Right lobe of liver (tissue), 6 donors: ENCODE measurements around the gene IPMK. TPM values are rescaled to one million over a fixed set of nuclear protein-coding genes. Genes with fewer than 3 reads are reported as not detected.

Source experiments
- ATAC-seq, 4 donors: fragments of 200-7000 bp; cut with Tn5 transposase; one replicate each; pipeline ENCODE4 v1.9.1; 2020; ENCODE audit warnings: mild to moderate bottlenecking in 4 of 4, moderate library complexity in 4 of 4
- DNase-seq, 3 donors: peaks; one replicate each; pipeline ENCODE4 v3.0.0-alpha.2; 2020
- H3K27ac ChIP-seq, 3 donors: fragments of 200-600 bp; one replicate each; pipeline ENCODE4 v1.8.0; 2022
- H3K27me3 ChIP-seq, 2 donors: fragments of 200-600 bp; one replicate each; pipeline ENCODE4 v1.8.0; 2022
- H3K36me3 ChIP-seq, 4 donors: fragments of 200-600 bp; sonication (generic) in 1 of 4; one replicate each; pipeline versions ENCODE4 v1.5.1 to v1.8.0; 2017 to 2022; ENCODE audit warnings: control low read depth in 1 of 4
- H3K4me1 ChIP-seq, 4 donors: fragments of 200-600 bp; sonication (generic) in 1 of 4; one replicate each; pipeline versions ENCODE4 v1.5.1 to v1.8.0; 2017 to 2022; ENCODE audit warnings: control low read depth in 1 of 4
- H3K4me3 ChIP-seq, 3 donors: fragments of 200-600 bp; one replicate each; pipeline ENCODE4 v1.8.0; 2022
- H3K9me3 ChIP-seq, 4 donors: fragments of 200-600 bp; sonication (generic) in 1 of 4; one replicate each; pipeline versions ENCODE4 v1.5.1 to v1.8.0; 2017 to 2022; ENCODE audit warnings: control low read depth in 1 of 4
- CTCF ChIP-seq, 4 donors: fragments of 200-600 bp in 3 of 4; fragments of 450-650 bp in 1 of 4; IDR thresholded peaks; one replicate each; pipeline versions ENCODE4 v1.5.1 to v1.8.0; 2016 to 2022; ENCODE audit warnings: antibody characterized with exemption in 4 of 4, mild to moderate bottlenecking in 2 of 4
- POLR2A ChIP-seq: fragments of 450-650 bp; IDR thresholded peaks from one replicate; pipeline ENCODE4 v1.6.1; 2017; ENCODE audit warnings: antibody characterized with exemption, mild to moderate bottlenecking
- WGBS: methylation state at CpG from one replicate; pipeline ENCODE4 v1.1.6; 2018; ENCODE audit warnings: low coverage, low lambda C conversion rate; ENCODE audit not compliant: insufficient coverage; ENCODE audit errors: missing lambda C conversion rate; 5-methylcytosine and 5-hydroxymethylcytosine counted together
- intact Hi-C, 2 donors: fragments of 100-400 bp; cut with DNase I; formaldehyde crosslinking; loops; one replicate each; pipeline versions ENCODE4 v1.11.2 to v1.14.1; 2022
- total RNA-seq, 6 experiments: library from RNA; depleted of rRNA in 2 of 6; stranded (reverse); fragments of >200 nt in 2 of 6; fragmentation: NEBNext Ultra II Directional in 3 of 6; extraction: Animal tissue kit (Norgen Biotek cat#: 25700) in 3 of 6; gene quantifications; one replicate each; pipeline versions ENCODE4 v1.1.0 to v1.2.4, GENCODE V29; 2016 to 2023
- donor health status: DM: no; HTN: yes; CAD: no.
- donor health status: DM: no; HTN: no; CAD: no.
- donor health status: DM: no; HTN: no; CAD: no.
- donor health status: DM: no; HTN: yes; CAD: no.
- donor health status: DM: no; HTN: yes; CAD: no.

The IPMK gene
- total RNA-seq, 6 experiments from 2014 or later, result 2.8 to 8.1 (median 4.7) TPM

GRCh38 chr10:58293989-58294388 lies 26.3 kb upstream of the IPMK start:
- no peak overlapping the region for H3K4me3 ChIP-seq
- no peak for TF ChIP-seq CTCF (IDR thresholded peaks at IDR 0.05)
- TF ChIP-seq POLR2A, result no peak
- no peak for ATAC-seq
- no peaks in the 10 kb centered on the region for H3K4me1 ChIP-seq
- no peak for DNase-seq
- H3K9me3 ChIP-seq, result no peaks in the 10 kb centered on the region
- H3K27ac ChIP-seq, result no peak overlapping the region
- no peaks in the 10 kb centered on the region for H3K36me3 ChIP-seq
- 72% methylated on average over 5 of the region's 5 CpGs for WGBS
- intact Hi-C loops, result loop anchor here (5.0 to 10.0 kb wide), 2 partner anchors 117 to 119 kb away; no protein-coding TSS in a partner anchor
- H3K27me3 ChIP-seq, result no peaks in the 10 kb centered on the region

- H3K27me3 ChIP-seq, result no peaks in the 10 kb centered on the region
- no peaks in the 10 kb centered on the region for H3K9me3 ChIP-seq
- intact Hi-C loops, result loop anchor here (5.0 to 10.0 kb wide), 2 partner anchors 114 to 117 kb away; no protein-coding TSS in a partner anchor
- TF ChIP-seq CTCF (IDR thresholded peaks at IDR 0.05) (peak; percentile 70 to 77 (median 72)), POLR2A (no peak)
- DNase-seq (no peak), ATAC-seq (peak; percentile 84 to 95 (median 88))
- WGBS, result 68% methylated on average over 5 of the region's 5 CpGs
- H3K36me3 ChIP-seq, result no peaks in the 10 kb centered on the region
- H3K4me1 ChIP-seq, result no peaks in the 10 kb centered on the region
- no peak overlapping the region for H3K4me3 ChIP-seq
- no peak overlapping the region for H3K27ac ChIP-seq
Measured at GRCh38 chr10:58291538-58292174, 24.0 kb upstream of the IPMK start.

- H3K36me3 ChIP-seq, result no peaks in the 10 kb centered on the region
- H3K4me1 ChIP-seq, result no peaks in the 10 kb centered on the region
- TF ChIP-seq CTCF (IDR thresholded peaks at IDR 0.05) (no peak), POLR2A (no peak)
- intact Hi-C loops, result no loop called here
- ATAC-seq, result peak; percentile 68 to 92 (median 76)
- H3K4me3 ChIP-seq, result no peak overlapping the region
- 31% methylated on average over 3 of the region's 3 CpGs for WGBS
- no peaks in the 10 kb centered on the region for H3K27me3 ChIP-seq
- no peak for DNase-seq
- no peaks in the 10 kb centered on the region for H3K9me3 ChIP-seq
- no peak overlapping the region for H3K27ac ChIP-seq
Measured at GRCh38 chr10:58282615-58283014, 14.9 kb upstream of the IPMK start.

- H3K9me3 ChIP-seq, result no peaks in the 10 kb centered on the region
- DNase-seq, result no peak
Measured at GRCh38 chr10:58281092-58281752, 13.5 kb upstream of the IPMK start.

More at GRCh38 chr10:58281092-58281752, 13.5 kb upstream of the IPMK start:
- H3K4me1 ChIP-seq, result peaks cover 0 to under 1% (median 0%) of the 10 kb centered on the region in 4 donors
- ATAC-seq, result no peak
- no peaks in the 10 kb centered on the region for H3K27me3 ChIP-seq
- H3K27ac ChIP-seq, result no peak overlapping the region
- WGBS, result 73% methylated on average over 2 of the region's 2 CpGs
- no peak overlapping the region for H3K4me3 ChIP-seq
- no peak for TF ChIP-seq CTCF (IDR thresholded peaks at IDR 0.05)
- TF ChIP-seq POLR2A, result no peak
- intact Hi-C loops, result no loop called here
- H3K36me3 ChIP-seq, result no peaks in the 10 kb centered on the region
